MM.1S (cell line): Measurements from ENCODE around the gene DNAI2.

Source experiments
- DNase-seq: peaks from one replicate; pipeline ENCODE4 v3.0.0-alpha.2; 2015
- H2AFZ ChIP-seq: fragments of 300-600 bp; sonication (generic); 2 replicates; pipeline ENCODE4 v1.6.0; 2016; ENCODE audit warnings: antibody characterized with exemption, low read length
- H3F3A ChIP-seq: fragments of 300-600 bp; sonication (generic); 2 replicates; pipeline ENCODE4 v1.6.1; 2016; ENCODE audit warnings: mild to moderate bottlenecking, antibody characterized with exemption, low read length, moderate library complexity, mixed read lengths; ENCODE audit not compliant: insufficient read depth
- H3K27ac ChIP-seq: fragments of 300-600 bp; sonication (generic); 2 replicates; pipeline ENCODE4 v1.5.1; 2016; ENCODE audit warnings: mild to moderate bottlenecking, low read length
- H3K27me3 ChIP-seq: fragments of 300-600 bp; sonication (generic); replicated peaks from 2 replicates; pipeline ENCODE4 v1.6.0; 2016; ENCODE audit warnings: low read length; ENCODE audit not compliant: insufficient read depth
- H3K36me3 ChIP-seq: fragments of 300-600 bp; sonication (generic); replicated peaks from 2 replicates; pipeline ENCODE4 v1.6.1; 2016; ENCODE audit warnings: mild to moderate bottlenecking, low read length, mixed read lengths; ENCODE audit not compliant: insufficient read depth
- H3K4me1 ChIP-seq: fragments of 300-600 bp; sonication (generic); 2 replicates; pipeline ENCODE4 v1.6.1; 2016; ENCODE audit warnings: low read length, mixed read lengths
- H3K4me2 ChIP-seq: fragments of 300-600 bp; sonication (generic); 2 replicates; pipeline ENCODE4 v1.6.0; 2016; ENCODE audit warnings: low read depth, low read length
- H3K4me3 ChIP-seq: fragments of 300-600 bp; sonication (generic); 2 replicates; pipeline ENCODE4 v1.5.1; 2016; ENCODE audit warnings: low read length, mixed read lengths
- H3K79me2 ChIP-seq: fragments of 300-600 bp; sonication (generic); 2 replicates; pipeline ENCODE4 v1.6.1; 2016; ENCODE audit warnings: mixed run types, low read length, mixed read lengths
- H3K9ac ChIP-seq: fragments of 300-600 bp; sonication (generic); 2 replicates; pipeline ENCODE4 v1.6.1; 2016; ENCODE audit warnings: low read length, mixed read lengths
- H3K9me2 ChIP-seq: fragments of 300-600 bp; sonication (generic); replicated peaks from 2 replicates; pipeline ENCODE4 v1.6.1; 2016; ENCODE audit warnings: mild to moderate bottlenecking, low read length, mixed read lengths; ENCODE audit not compliant: insufficient read depth
- H3K9me3 ChIP-seq: fragments of 300-600 bp; sonication (generic); replicated peaks from 2 replicates; pipeline ENCODE4 v1.6.1; 2016; ENCODE audit warnings: mild to moderate bottlenecking, low read length, mixed read lengths; ENCODE audit not compliant: insufficient read depth
- H4K20me1 ChIP-seq: fragments of 300-600 bp; sonication (generic); 2 replicates; pipeline ENCODE4 v1.6.1; 2016; ENCODE audit warnings: mild to moderate bottlenecking, low read length, moderate library complexity, mixed read lengths; ENCODE audit not compliant: insufficient read depth
- EZH2 ChIP-seq: fragments of 300-600 bp; sonication (generic); optimal IDR thresholded peaks from 2 replicates; pipeline ENCODE3; 2017; ENCODE audit warnings: low read depth, mild to moderate bottlenecking, antibody characterized with exemption, low read length, mixed read lengths
- EZH2phosphoT487 ChIP-seq: fragments of 300-600 bp; sonication (generic); IDR thresholded peaks from 2 replicates; pipeline ENCODE4 v1.6.1; 2018; ENCODE audit warnings: antibody characterized with exemption, low read length
- TF ChIP-seq, protein P1 (sequence below): fragments of 300-600 bp; sonication (generic); IDR thresholded peaks from 2 replicates; pipeline ENCODE4 v1.5.1; 2016; ENCODE audit warnings: antibody characterized with exemption, low read length, mixed read lengths

DNAI2 gene

DNA sequence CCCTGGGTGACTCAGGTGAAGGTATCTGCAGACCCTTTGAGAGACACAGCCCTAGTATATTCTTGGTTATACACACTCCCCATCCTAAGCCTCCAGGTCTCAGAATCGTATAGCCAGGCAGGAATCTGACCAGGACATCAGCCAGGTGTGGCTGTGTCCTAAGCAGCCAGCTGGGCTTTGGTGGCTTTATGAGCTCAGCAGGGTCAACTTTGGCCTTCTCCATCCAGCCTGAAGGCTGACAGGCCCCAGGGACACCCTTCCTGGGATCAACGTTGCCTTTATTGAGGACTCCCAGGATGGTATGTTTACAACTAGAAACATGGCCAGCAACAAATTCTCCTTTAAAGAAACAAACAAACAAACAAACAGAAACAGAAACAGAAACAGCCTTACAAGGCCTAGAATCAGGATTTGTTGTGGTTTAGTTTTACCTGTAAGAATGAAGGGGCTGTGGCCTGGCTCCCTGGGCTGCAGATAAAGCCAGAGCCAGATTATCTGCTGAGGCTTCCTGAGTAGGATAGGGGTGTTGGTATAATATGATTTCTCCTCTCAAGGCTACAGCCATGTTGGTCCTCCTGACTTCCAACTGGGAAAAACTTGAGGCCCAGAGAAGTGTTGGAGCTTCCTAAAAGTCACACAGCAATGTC lies 60.5 kb downstream of the DNAI2 start:
- no peak overlapping the region for H3K9ac ChIP-seq
- no peaks in the 10 kb centered on the region for H3K79me2 ChIP-seq
- H3K4me1 ChIP-seq: peaks cover 9% of the 10 kb centered on the region; the same call in 1 of the 2 replicates
- no peak overlapping the region for H2AFZ ChIP-seq
- H3K4me3 ChIP-seq: no peak overlapping the region
- peaks cover 38% of the 10 kb centered on the region for H3K27me3 ChIP-seq
- H3K9me3 ChIP-seq: no peaks in the 10 kb centered on the region
- no peak overlapping the region for H3K27ac ChIP-seq
- H3K4me2 ChIP-seq: 0 out of 2 replicates have a peak overlapping the region, but pooled peaks have one; percentile 3
- H3F3A ChIP-seq: no peaks in the 10 kb centered on the region
- no peaks in the 10 kb centered on the region for H4K20me1 ChIP-seq
- DNase-seq: no peak
- H3K9me2 ChIP-seq: no peaks in the 10 kb centered on the region
- no peaks in the 10 kb centered on the region for H3K36me3 ChIP-seq
- TF ChIP-seq EZH2: no peak
- TF ChIP-seq EZH2phosphoT487: no peak
- TF ChIP-seq, protein P1, sequence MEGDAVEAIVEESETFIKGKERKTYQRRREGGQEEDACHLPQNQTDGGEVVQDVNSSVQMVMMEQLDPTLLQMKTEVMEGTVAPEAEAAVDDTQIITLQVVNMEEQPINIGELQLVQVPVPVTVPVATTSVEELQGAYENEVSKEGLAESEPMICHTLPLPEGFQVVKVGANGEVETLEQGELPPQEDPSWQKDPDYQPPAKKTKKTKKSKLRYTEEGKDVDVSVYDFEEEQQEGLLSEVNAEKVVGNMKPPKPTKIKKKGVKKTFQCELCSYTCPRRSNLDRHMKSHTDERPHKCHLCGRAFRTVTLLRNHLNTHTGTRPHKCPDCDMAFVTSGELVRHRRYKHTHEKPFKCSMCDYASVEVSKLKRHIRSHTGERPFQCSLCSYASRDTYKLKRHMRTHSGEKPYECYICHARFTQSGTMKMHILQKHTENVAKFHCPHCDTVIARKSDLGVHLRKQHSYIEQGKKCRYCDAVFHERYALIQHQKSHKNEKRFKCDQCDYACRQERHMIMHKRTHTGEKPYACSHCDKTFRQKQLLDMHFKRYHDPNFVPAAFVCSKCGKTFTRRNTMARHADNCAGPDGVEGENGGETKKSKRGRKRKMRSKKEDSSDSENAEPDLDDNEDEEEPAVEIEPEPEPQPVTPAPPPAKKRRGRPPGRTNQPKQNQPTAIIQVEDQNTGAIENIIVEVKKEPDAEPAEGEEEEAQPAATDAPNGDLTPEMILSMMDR: no peak

DNA sequence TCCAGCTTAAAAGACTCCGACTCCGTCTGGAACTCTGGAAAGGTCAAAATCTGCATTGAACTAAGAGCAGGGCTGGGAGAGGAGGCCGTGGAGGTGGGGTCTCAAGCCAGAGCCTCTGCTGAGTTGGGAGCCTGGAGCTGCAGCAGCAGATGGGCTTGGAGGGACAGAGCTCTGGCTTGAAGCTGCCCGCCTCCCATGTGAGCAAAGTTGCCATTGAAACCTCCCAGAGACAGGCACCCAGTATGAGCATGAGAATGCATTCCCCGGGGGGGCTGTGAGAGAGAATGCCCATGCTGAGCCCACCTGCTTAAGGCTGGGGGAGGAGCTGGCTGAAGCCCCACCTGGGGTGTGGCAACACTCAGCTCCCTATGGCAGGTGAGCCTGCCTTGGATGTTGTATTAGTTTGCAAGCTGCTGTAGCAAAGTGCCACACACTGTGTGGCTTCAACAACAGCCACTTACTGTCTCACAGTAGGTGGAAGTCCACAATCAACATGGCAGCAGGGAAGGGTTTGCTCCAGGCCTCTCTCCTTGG lies 61.6 kb downstream of the DNAI2 start:
- no peaks in the 10 kb centered on the region for H4K20me1 ChIP-seq
- no peak overlapping the region for H3K4me3 ChIP-seq
- no peak overlapping the region for H3K4me2 ChIP-seq
- DNase-seq: no peak
- H3K9me3 ChIP-seq: no peaks in the 10 kb centered on the region
- H3K27me3 ChIP-seq: peaks cover 35% of the 10 kb centered on the region
- H3K79me2 ChIP-seq: no peaks in the 10 kb centered on the region
- no peaks in the 10 kb centered on the region for H3F3A ChIP-seq
- H3K4me1 ChIP-seq: peaks cover 9% of the 10 kb centered on the region; the same call in 1 of the 2 replicates
- TF ChIP-seq EZH2: no peak
- TF ChIP-seq, protein P1: no peak
- TF ChIP-seq EZH2phosphoT487: no peak
- no peaks in the 10 kb centered on the region for H3K36me3 ChIP-seq
- H3K9ac ChIP-seq: no peak overlapping the region
- no peak overlapping the region for H2AFZ ChIP-seq
- no peak overlapping the region for H3K27ac ChIP-seq
- H3K9me2 ChIP-seq: no peaks in the 10 kb centered on the region

DNA sequence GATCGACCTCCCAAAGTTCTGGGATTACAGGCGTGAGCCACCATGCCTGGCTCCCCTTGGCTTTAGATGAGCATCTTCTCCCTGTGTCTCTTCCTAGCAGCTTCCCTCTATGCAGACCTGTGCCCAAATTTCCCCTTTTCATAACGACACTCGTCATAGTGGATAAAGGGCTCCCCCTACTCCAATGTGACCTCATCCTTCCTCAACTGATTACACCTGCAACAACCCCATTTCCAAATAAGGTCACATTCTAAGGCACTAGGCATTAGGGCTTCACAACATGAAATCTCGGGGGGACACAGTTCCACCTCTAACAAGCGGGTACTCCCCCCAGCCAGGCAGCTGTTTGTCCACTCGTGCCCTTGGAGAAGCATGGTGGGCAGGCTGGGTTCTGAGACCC lies 62.3 kb downstream of the DNAI2 start:
- Histone ChIP-seq H3K9me3 (no peaks in the 10 kb centered on the region), H3K9ac (no peak overlapping the region), H4K20me1 (no peaks in the 10 kb centered on the region), H3K27ac (no peak overlapping the region), H3K79me2 (no peaks in the 10 kb centered on the region), H3F3A (no peaks in the 10 kb centered on the region), H3K4me3 (no peak overlapping the region), H3K4me1 (peaks cover 9% of the 10 kb centered on the region; the same call in 1 of the 2 replicates), H3K36me3 (no peaks in the 10 kb centered on the region), H3K4me2 (no peak overlapping the region), H3K9me2 (no peaks in the 10 kb centered on the region), H3K27me3 (peaks cover 31% of the 10 kb centered on the region), H2AFZ (no peak overlapping the region)
- TF ChIP-seq EZH2 (no peak), EZH2phosphoT487 (no peak)
- TF ChIP-seq, protein P1: no peak
- no peak for DNase-seq
